Measurements from ENCODE around the gene CACNA1D.

- TF ChIP-seq CTCF (IDR thresholded peaks at IDR 0.05; ENCODE audit: poor library complexity) (no peak), EZH2phosphoT487 (IDR thresholded peaks at IDR 0.05; ENCODE audit: low read depth, severe bottlenecking, unreplicated experiment) (no peak)
Observed at GRCh38 chr3:53594276-53594675, 99.9 kb downstream of the CACNA1D start.
